Fibroblast of mammary gland (primary cell): Measurements from ENCODE around the gene PSMB8.
"Not testable (repeated sequence)": the region's sequence is repeated elsewhere in the genome, so short reads cannot be mapped to it uniquely, and the experiment has no call there.

Experiments used
- DNase-seq: peaks from one replicate; pipeline ENCODE4 v3.0.0-alpha.2; 2010; ENCODE audit warnings: low read depth
- H3K4me3 ChIP-seq: 2 replicates; pipeline ENCODE4 v1.5.1; 2011; ENCODE audit warnings: low read depth, mild to moderate bottlenecking, low read length, moderate library complexity; ENCODE audit not compliant: control insufficient read depth
- CTCF ChIP-seq: conservative IDR thresholded peaks from 2 replicates; pipeline ENCODE4 v1.5.1; 2011; ENCODE audit warnings: low read depth, low read length, inconsistent platforms; ENCODE audit not compliant: control insufficient read depth, insufficient read depth

The PSMB8 gene

GRCh38 chr6:32885698-32886286 lies 41.9 kb upstream of the PSMB8 start:
- DNase-seq: peak; percentile 84
- H3K4me3 ChIP-seq: no peak overlapping the region
- TF ChIP-seq CTCF: peak; percentile 59

- TF ChIP-seq CTCF: no peak
- DNase-seq: peak; percentile 91
- H3K4me3 ChIP-seq: no peak overlapping the region
Measured at GRCh38 chr6:32883789-32884188, 39.9 kb upstream of the PSMB8 start.

- TF ChIP-seq CTCF: no peak
- H3K4me3 ChIP-seq: no peak overlapping the region
- DNase-seq: peak; percentile 86
Measured at GRCh38 chr6:32882879-32883250, 39.0 kb upstream of the PSMB8 start.

DNA sequence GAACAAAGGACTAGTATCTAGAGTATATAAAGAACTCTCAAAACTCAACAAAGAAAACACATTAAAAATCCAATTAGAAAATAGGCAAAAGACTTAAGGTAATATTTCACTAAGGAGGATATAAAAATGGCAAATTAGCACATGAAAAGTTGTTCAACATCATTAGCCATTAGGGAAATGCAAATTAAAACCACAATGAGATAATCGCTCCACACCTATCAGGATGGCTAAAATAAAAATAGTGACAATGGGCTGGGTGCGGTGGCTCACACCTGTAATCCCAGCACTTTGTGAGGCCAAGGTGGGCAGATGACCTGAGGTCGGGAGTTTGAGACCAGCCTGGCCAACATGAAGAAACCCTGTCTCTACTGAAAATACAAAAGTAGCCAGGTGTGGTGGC lies 37.1 kb upstream of the PSMB8 start:
- DNase-seq, H3K4me3 ChIP-seq: not testable (repeated sequence)

DNA sequence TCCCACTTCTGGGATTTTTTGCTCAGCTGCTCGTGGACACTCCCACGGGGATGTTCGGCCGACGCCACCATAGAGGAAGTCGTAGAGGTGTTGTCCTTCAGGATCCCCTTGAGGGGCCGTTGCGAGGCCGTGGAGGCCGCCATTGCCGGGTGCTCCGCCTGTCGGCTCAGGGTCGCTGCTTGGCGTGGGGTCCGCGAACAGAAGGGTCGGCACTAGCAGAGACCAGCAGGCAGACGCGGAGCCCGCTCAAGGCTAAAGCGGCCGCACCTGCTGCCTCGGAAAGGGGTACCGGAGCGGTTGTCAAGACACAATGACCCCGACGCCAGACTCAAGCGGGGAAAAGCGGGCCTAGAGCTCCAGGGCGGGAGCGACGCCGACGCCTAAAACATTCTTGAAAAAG lies 35.8 kb upstream of the PSMB8 start:
- no peak for TF ChIP-seq CTCF
- no peak overlapping the region for H3K4me3 ChIP-seq
- no peak for DNase-seq

- DNase-seq: no peak
- no peak for TF ChIP-seq CTCF
- H3K4me3 ChIP-seq: no peak overlapping the region
Measured at GRCh38 chr6:32876603-32877002, 32.8 kb upstream of the PSMB8 start.

- not testable (repeated sequence) for DNase-seq, H3K4me3 ChIP-seq
Measured at GRCh38 chr6:32873947-32874346, 30.1 kb upstream of the PSMB8 start.

GRCh38 chr6:32868257-32868788 lies 24.5 kb upstream of the PSMB8 start:
- TF ChIP-seq CTCF: peak; percentile 95
- no peak overlapping the region for H3K4me3 ChIP-seq
- DNase-seq: peak; percentile 75
